Caco-2 (cell line): ENCODE data around the gene DSEL. TPM values are rescaled to one million over a fixed set of nuclear protein-coding genes. Genes with fewer than 3 reads are reported as not detected.

Experiments
- BruUV-seq: library from RNA; stranded (reverse); fragments of 400-500 nt; replicated peaks from 2 replicates; lab custom pipeline; 2021; lab: Mats Ljungman, UMichigan
- CTCF ChIA-PET: fragments of 300-600 bp; sonication (Branson Sonifier 250); formaldehyde crosslinking; loops from one replicate; lab custom pipeline; 2022; ENCODE audit warnings: antibody characterized with exemption; lab: Charles Lee
- POLR2A ChIA-PET: fragments of 300-600 bp; sonication (Branson Sonifier 250); formaldehyde crosslinking; loops from one replicate; lab custom pipeline; 2022; ENCODE audit warnings: antibody characterized with exemption; lab: Charles Lee
- DNase-seq, 2 experiments: peaks; one replicate each; pipeline versions ENCODE4 v3.0.0 to v3.0.0-alpha.2; 2020 to 2022
- H3K27me3 ChIP-seq: replicated peaks from 2 replicates; pipeline ENCODE4 v1.6.0; 2011; ENCODE audit warnings: low read length; ENCODE audit not compliant: control insufficient read depth, insufficient read depth
- H3K36me3 ChIP-seq: 2 replicates; pipeline ENCODE4 v1.5.1; 2011; ENCODE audit warnings: low read length; ENCODE audit not compliant: control insufficient read depth, insufficient read depth
- H3K4me1 ChIP-seq: fragments of 250-450 bp; sonication (Bioruptor Pico); 2 replicates; pipeline ENCODE4 v1.5.1; 2020; ENCODE audit warnings: mild to moderate bottlenecking
- H3K4me3 ChIP-seq: 2 replicates; pipeline ENCODE4 v1.5.1; 2011; ENCODE audit warnings: low read depth, mild to moderate bottlenecking, control low read depth, low read length
- H3K9me3 ChIP-seq: fragments of 250-450 bp; sonication (Bioruptor Pico); 2 replicates; pipeline ENCODE4 v1.5.1; 2020; ENCODE audit warnings: mild to moderate bottlenecking, moderate library complexity
- H3K27ac Mint-ChIP-seq: one replicate; pipeline ENCODE4 v1.8.0; 2022; ENCODE audit warnings: mixed read lengths; ENCODE audit not compliant: unreplicated experiment
- H3K27me3 Mint-ChIP-seq: one replicate; pipeline ENCODE4 v1.8.0; 2022; ENCODE audit warnings: mixed read lengths; ENCODE audit not compliant: insufficient read depth, unreplicated experiment
- H3K36me3 Mint-ChIP-seq: one replicate; pipeline ENCODE4 v1.8.0; 2022; ENCODE audit warnings: mild to moderate bottlenecking, mixed read lengths; ENCODE audit not compliant: insufficient read depth, unreplicated experiment
- H3K4me1 Mint-ChIP-seq: one replicate; pipeline ENCODE4 v1.8.0; 2022; ENCODE audit warnings: low read depth, mixed read lengths; ENCODE audit not compliant: unreplicated experiment
- H3K4me3 Mint-ChIP-seq: one replicate; pipeline ENCODE4 v1.8.0; 2022; ENCODE audit warnings: mild to moderate bottlenecking, moderate library complexity, mixed read lengths; ENCODE audit not compliant: unreplicated experiment
- H3K9me3 Mint-ChIP-seq: one replicate; pipeline ENCODE4 v1.8.0; 2022; ENCODE audit warnings: mixed read lengths; ENCODE audit not compliant: unreplicated experiment
- intact Hi-C: fragments of 100-400 bp; cut with micrococcal nuclease; formaldehyde crosslinking; loops from one replicate; pipeline ENCODE4 v1.10.0; 2022; ENCODE audit not compliant: unreplicated experiment
- total RNA-seq: library from RNA; stranded (reverse); gene quantifications from 2 replicates; pipeline ENCODE4 v1.2.3, GENCODE V29; 2022
- TF ChIP-seq, protein P1 (sequence below), 2 experiments: fragments of 200-600 bp in 1 of 2; IDR thresholded peaks; 1 replicate in 1 of 2; 2 replicates in 1 of 2; pipeline versions ENCODE4 v1.5.1 to v1.8.0; 2011 to 2022; ENCODE audit warnings: antibody characterized with exemption in 1 of 2, control low read depth in 1 of 2, inconsistent platforms in 1 of 2, low read depth in 1 of 2, low read length in 1 of 2, mild to moderate bottlenecking in 1 of 2, moderate library complexity in 1 of 2; ENCODE audit not compliant: insufficient read depth in 1 of 2, severe bottlenecking in 1 of 2, unreplicated experiment in 1 of 2

DSEL gene
- total RNA-seq, 1 experiment from 2014 or later, result 0.18 TPM

GRCh38 chr18:67531929-67532328, 15.4 kb upstream of the DSEL start:
- H3K9me3 ChIP-seq, result no peaks in the 10 kb centered on the region
- Mint-ChIP-seq H3K27ac (no peak overlapping the region), H3K4me1 (no peaks in the 10 kb centered on the region), H3K27me3 (peaks cover 9% of the 10 kb centered on the region), H3K4me3 (no peak overlapping the region), H3K9me3 (no peaks in the 10 kb centered on the region), H3K36me3 (no peaks in the 10 kb centered on the region)
- no peak overlapping the region for H3K4me3 ChIP-seq
- intact Hi-C loops, result no loop called here
- BruUV-seq, result no TSS peak
- H3K36me3 ChIP-seq, result no peaks in the 10 kb centered on the region
- ChIA-PET CTCF (no interaction called here), POLR2A (no interaction called here)
- no peaks in the 10 kb centered on the region for H3K4me1 ChIP-seq
- H3K27me3 ChIP-seq, result no peaks in the 10 kb centered on the region
- TF ChIP-seq, protein P1, sequence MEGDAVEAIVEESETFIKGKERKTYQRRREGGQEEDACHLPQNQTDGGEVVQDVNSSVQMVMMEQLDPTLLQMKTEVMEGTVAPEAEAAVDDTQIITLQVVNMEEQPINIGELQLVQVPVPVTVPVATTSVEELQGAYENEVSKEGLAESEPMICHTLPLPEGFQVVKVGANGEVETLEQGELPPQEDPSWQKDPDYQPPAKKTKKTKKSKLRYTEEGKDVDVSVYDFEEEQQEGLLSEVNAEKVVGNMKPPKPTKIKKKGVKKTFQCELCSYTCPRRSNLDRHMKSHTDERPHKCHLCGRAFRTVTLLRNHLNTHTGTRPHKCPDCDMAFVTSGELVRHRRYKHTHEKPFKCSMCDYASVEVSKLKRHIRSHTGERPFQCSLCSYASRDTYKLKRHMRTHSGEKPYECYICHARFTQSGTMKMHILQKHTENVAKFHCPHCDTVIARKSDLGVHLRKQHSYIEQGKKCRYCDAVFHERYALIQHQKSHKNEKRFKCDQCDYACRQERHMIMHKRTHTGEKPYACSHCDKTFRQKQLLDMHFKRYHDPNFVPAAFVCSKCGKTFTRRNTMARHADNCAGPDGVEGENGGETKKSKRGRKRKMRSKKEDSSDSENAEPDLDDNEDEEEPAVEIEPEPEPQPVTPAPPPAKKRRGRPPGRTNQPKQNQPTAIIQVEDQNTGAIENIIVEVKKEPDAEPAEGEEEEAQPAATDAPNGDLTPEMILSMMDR (IDR thresholded peaks at IDR 0.05; ENCODE audit: insufficient read depth in 1 of 2, low read depth in 1 of 2, low read length in 1 of 2, severe bottlenecking in 1 of 2, unreplicated experiment in 1 of 2), result no peak
- no peak for DNase-seq

GRCh38 chr18:67525328-67526099, 9.0 kb upstream of the DSEL start:
- intact Hi-C loops, result no loop called here
- BruUV-seq, result no TSS peak
- Mint-ChIP-seq H3K36me3 (no peaks in the 10 kb centered on the region), H3K27ac (no peak overlapping the region), H3K9me3 (no peaks in the 10 kb centered on the region), H3K4me1 (no peaks in the 10 kb centered on the region), H3K4me3 (no peak overlapping the region), H3K27me3 (peaks cover 3% of the 10 kb centered on the region)
- no peaks in the 10 kb centered on the region for H3K36me3 ChIP-seq
- no peaks in the 10 kb centered on the region for H3K27me3 ChIP-seq
- CTCF ChIA-PET, result interaction anchor here (0.5 kb wide), 1 partner anchor 9 kb away, joined by 4 read pairs; the partner anchor contains the start of gene DSEL
- H3K4me3 ChIP-seq, result no peak overlapping the region
- POLR2A ChIA-PET, result no interaction called here
- DNase-seq, result peak in 1 of 2 experiments; percentile 3
- TF ChIP-seq, protein P1 (IDR thresholded peaks at IDR 0.05; ENCODE audit: insufficient read depth in 1 of 2, low read depth in 1 of 2, low read length in 1 of 2, severe bottlenecking in 1 of 2, unreplicated experiment in 1 of 2), result no peak
- no peaks in the 10 kb centered on the region for H3K4me1 ChIP-seq
- H3K9me3 ChIP-seq, result no peaks in the 10 kb centered on the region

DNA sequence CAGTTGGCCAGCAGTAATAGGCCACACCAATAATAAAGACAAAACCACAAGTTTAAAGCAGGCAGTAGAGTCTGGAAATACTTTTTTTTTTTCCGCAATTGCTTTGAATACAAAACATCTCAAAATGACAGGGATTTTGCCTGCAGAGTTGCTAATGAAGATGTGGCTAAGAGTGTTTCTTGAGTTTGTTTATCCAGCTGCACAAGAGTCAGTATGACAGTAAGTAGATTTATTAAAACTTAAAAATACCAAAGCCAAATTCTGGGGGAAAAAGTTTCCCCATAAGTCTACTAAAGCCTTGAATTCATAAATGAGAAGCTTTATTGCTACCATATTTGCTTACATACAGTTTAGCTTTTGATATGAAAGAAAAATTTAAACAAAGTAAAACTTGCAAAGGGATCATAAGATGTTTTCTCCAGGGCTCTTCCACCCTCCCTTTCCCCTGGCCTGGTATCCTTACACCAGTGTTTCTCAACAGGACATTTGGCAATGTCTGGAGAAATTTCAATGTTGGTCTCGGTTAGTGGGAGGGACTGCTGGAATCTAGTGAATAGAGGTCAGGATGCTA, 3.9 kb upstream of the DSEL start:
- BruUV-seq, result no TSS peak
- ChIA-PET POLR2A (no interaction called here), CTCF (no interaction called here)
- H3K4me1 ChIP-seq, result no peaks in the 10 kb centered on the region
- peaks cover 3% of the 10 kb centered on the region for H3K27me3 Mint-ChIP-seq
- TF ChIP-seq, protein P1 (IDR thresholded peaks at IDR 0.05; ENCODE audit: insufficient read depth in 1 of 2, low read depth in 1 of 2, low read length in 1 of 2, severe bottlenecking in 1 of 2, unreplicated experiment in 1 of 2), result no peak
- no peaks in the 10 kb centered on the region for H3K36me3 Mint-ChIP-seq
- no peaks in the 10 kb centered on the region for H3K9me3 ChIP-seq
- intact Hi-C loops, result no loop called here
- no peak overlapping the region for H3K4me3 ChIP-seq
- H3K27me3 ChIP-seq, result no peaks in the 10 kb centered on the region
- no peaks in the 10 kb centered on the region for H3K9me3 Mint-ChIP-seq
- DNase-seq, result no peak
- H3K4me1 Mint-ChIP-seq, result peaks cover 5% of the 10 kb centered on the region
- H3K36me3 ChIP-seq, result no peaks in the 10 kb centered on the region
- H3K27ac Mint-ChIP-seq, result no peak overlapping the region
- no peak overlapping the region for H3K4me3 Mint-ChIP-seq
